ENCODE measurements around the gene GRAMD1C. TPM values are rescaled to one million over a fixed set of nuclear protein-coding genes. Genes with fewer than 3 reads are reported as not detected.

GRAMD1C gene
- total and polyA plus RNA-seq, 8 donors: 3.1 to 6.9 (median 5.0) TPM

GRCh38 chr3:113983544-113983943, 145.0 kb downstream of the GRAMD1C start:
- intact Hi-C loops (cut with DNase I): no loop called here
- no peak overlapping the region for H3K4me3 ChIP-seq
- H3K9me3 ChIP-seq: no peaks in the 10 kb centered on the region
- H3K27ac ChIP-seq: no peak overlapping the region
- H3K27me3 ChIP-seq: no peaks in the 10 kb centered on the region
- peaks cover 0 to 7% of the 10 kb centered on the region in 2 donors for H3K36me3 ChIP-seq
- ATAC-seq (no peak), DNase-seq (no peak)
- H3K4me1 ChIP-seq: no peaks in the 10 kb centered on the region
- TF ChIP-seq CTCF (IDR thresholded peaks at IDR 0.05): no peak

GRCh38 chr3:113985541-113985940, 147.0 kb downstream of the GRAMD1C start:
- H3K9me3 ChIP-seq: no peaks in the 10 kb centered on the region
- DNase-seq (no peak), ATAC-seq (no peak)
- no peak for TF ChIP-seq CTCF (IDR thresholded peaks at IDR 0.05)
- no peaks in the 10 kb centered on the region for H3K27me3 ChIP-seq
- no peak overlapping the region for H3K27ac ChIP-seq
- H3K36me3 ChIP-seq: no peaks in the 10 kb centered on the region
- intact Hi-C loops (cut with DNase I): no loop called here
- no peaks in the 10 kb centered on the region for H3K4me1 ChIP-seq
- no peak overlapping the region for H3K4me3 ChIP-seq

Other genes with a start within 250 kb of the GRAMD1C start
- gene USF3, start 142.1 kb upstream of the GRAMD1C start, total RNA-seq: 10 to 100 TPM; 18.2 to 19.0 TPM
- gene USF3, start 142.1 kb upstream of the GRAMD1C start, polyA plus RNA-seq (ENCODE audit: insufficient read length in 6 of 6): 10 to 100 TPM; 15.4 to 19.6 (median 17.7) TPM
- 100 to 1,000 TPM in 1 of 2 donors, 10 to 100 TPM in 1; 96.9 to 132 TPM for gene NAA50, start 92.5 kb upstream of the GRAMD1C start, total RNA-seq
- 100 to 1,000 TPM; 102 to 122 (median 114) TPM for gene NAA50, start 92.5 kb upstream of the GRAMD1C start, polyA plus RNA-seq (ENCODE audit: insufficient read length in 6 of 6)
- 100 to 1,000 TPM; 111 to 137 TPM for gene ATP6V1A, start 91.8 kb upstream of the GRAMD1C start, total RNA-seq
- 10 to 100 TPM; 39.6 to 53.9 (median 49.3) TPM for gene ATP6V1A, start 91.8 kb upstream of the GRAMD1C start, polyA plus RNA-seq (ENCODE audit: insufficient read length in 6 of 6)
- 10 to 100 TPM; 10.9 to 11.2 TPM for gene ZDHHC23, start 109.2 kb downstream of the GRAMD1C start, total RNA-seq
- 1 to 10 TPM; 6.3 to 9.4 (median 7.1) TPM for gene ZDHHC23, start 109.2 kb downstream of the GRAMD1C start, polyA plus RNA-seq (ENCODE audit: insufficient read length in 6 of 6)
- gene CCDC191, start 217.7 kb downstream of the GRAMD1C start, total RNA-seq: 1 to 10 TPM; 3.3 to 3.4 TPM
- gene CCDC191, start 217.7 kb downstream of the GRAMD1C start, polyA plus RNA-seq (ENCODE audit: insufficient read length in 6 of 6): 10 to 100 TPM; 18.4 to 24.9 (median 20.4) TPM
- 10 to 100 TPM; 16.4 to 27.3 TPM for gene QTRT2, start 217.9 kb downstream of the GRAMD1C start, total RNA-seq
- gene QTRT2, start 217.9 kb downstream of the GRAMD1C start, polyA plus RNA-seq (ENCODE audit: insufficient read length in 6 of 6): 10 to 100 TPM; 27.5 to 35.2 (median 32.9) TPM

Measured in left lung (tissue), 10 donors.